GM21786 (cell line): ENCODE measurements around the gene TRMT112.

ENCODE experiments used
- ATAC-seq: cut with Tn5 transposase; IDR thresholded peaks from one replicate; pipeline ENCODE4 v1.9.1; 2021; ENCODE audit not compliant: unreplicated experiment

Gene TRMT112

DNA sequence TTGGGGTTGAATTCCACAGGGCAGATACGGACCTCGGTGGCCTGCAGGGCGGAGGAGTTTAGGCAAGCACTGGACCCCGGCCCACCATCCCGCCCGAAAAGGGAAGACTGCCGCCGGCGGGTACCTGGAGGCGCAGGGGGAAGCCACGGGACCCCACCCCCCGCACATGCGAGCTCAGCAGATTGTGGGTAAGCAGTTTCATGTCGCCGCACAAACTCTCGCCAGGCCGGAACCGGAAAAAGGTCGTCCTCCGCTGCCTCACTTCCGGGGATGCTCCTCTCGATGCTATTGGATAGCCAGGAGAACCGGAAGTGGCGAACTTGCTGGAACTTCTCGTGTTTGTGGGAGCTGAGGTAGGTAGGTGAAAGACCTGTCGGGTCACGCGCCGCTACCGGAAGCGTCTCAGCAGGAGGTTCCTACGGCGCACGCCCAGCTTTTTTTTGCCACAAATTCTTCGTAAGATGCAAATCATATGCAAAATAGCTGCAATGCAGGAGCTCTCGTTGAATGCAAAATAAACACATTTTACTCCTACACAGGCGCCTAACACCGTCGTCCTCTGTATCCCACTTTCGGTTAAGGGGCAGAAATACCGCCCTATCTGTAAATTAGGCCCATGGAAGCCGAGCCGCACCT, at the start of gene TRMT112:
Gene TRMT112, minus strand, starts transcription at position 235 of the 636 bp plus-strand sequence. Its CDS starts 33 bp downstream, at position 202.
- ATAC-seq: peak; percentile 51

DNA sequence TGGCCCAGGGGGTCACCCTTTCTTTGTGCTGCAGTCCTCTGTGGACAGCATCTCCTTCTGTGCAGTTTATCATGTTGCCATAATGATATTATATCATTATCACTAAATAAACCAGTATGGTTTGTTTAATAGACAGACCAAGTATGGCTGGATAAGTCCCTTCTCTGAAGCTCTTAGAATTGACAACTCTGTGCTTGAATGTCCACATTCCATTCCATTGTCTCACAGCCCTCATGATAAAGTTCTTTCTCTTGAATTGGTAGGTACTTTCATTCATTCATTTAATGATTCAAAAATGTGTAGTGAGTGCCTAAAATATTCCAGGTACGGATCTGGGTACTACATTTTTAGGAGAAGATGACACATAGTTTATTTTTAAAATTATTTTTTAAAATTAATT, 49.4 kb upstream of the TRMT112 start:
- ATAC-seq: no peak

DNA sequence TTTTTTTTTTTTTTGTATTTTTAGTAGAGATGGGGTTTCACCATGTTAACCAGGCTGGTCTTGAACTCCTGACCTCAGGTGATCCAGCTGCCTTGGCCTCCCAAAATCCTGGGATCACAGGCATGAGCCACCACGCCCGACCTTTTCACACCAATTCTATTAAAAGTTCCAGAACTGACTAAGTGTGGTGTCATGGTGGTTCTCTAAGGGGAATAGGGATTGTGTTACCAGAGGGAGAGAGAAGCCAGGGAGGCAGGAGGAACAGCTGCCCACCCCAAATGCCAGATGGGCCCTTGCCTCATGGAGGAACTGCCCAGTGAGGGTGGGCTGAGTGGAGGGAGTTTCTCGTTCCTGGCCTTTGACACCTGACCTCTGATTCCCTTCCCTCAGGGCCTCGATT, 47.6 kb upstream of the TRMT112 start:
- no peak for ATAC-seq

DNA sequence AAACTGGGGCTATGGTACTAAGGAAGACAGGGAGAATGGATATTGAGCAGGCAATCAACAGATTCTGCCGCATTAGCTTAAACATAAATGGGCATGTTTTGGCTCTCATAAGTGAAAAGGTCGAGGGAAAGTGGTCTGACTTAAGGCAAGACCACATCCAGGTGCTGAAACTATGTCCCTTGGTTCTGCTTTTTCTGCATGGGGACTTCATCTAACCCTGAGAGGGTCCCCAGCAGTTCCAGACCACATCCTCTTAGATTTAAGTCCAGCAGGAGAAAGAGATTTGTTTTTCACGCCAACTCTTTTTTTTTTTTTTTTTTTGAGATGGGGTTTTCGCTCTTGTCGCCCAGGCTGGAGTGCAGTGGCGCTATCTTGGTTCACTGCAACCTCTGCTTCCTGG, 47.1 kb upstream of the TRMT112 start:
- ATAC-seq: no peak

DNA sequence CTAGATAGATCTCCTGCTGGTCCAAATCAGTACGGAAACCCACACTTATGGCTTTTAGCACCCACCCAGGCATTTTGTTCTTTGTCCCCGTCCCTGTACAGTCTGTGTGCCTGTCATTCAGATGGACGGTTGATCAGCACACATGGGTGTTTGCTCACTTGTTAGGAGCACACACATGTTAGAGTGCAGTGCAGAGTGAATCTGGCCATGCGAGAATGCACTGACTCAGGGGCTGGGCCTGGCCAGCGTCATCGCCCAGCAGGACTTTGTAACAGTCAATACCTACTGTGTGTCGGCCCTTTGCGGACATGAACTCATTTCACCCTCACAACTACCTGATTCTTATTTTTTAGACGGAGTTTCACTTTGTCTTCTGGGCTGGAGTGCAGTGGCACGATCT, 45.0 kb upstream of the TRMT112 start:
- ATAC-seq: no peak

DNA sequence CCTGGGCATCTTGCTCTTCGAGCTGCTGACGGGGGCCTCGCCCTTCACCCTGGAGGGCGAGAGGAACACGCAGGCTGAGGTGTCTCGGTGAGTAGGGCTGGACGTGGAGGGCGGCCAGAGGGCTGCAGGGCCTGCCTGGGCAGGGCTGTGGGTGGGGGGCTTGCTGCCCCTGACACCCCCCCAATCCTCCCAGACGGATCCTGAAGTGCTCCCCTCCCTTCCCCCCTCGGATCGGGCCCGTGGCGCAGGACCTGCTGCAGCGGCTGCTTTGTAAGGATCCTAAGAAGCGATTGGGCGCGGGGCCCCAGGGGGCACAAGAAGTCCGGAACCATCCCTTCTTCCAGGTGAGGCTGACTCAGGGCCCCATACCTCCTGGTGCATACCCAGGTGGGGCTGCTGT, 44.3 kb upstream of the TRMT112 start:
- no peak for ATAC-seq

DNA sequence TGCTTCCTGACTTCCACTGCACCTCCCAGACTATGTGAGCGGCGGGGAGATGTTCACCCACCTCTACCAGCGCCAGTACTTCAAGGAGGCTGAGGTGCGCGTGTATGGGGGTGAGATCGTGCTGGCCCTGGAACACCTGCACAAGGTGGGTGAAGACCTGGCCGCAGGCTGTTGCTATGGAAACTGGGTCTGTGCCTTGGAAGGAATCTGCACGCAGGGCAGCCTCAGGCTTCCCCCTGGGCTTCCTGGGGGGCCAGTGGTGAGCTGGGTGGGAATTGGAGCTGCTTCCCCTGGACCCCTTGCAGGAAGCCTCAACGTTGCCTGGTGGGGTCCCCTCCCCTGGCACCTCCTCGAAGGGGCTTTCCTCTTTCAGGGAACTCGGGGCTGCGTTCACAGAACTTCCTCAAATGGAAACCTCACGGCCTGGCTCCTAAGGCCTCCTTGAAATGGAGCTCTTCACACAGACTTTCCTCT, 43.1 kb upstream of the TRMT112 start:
- ATAC-seq: no peak

DNA sequence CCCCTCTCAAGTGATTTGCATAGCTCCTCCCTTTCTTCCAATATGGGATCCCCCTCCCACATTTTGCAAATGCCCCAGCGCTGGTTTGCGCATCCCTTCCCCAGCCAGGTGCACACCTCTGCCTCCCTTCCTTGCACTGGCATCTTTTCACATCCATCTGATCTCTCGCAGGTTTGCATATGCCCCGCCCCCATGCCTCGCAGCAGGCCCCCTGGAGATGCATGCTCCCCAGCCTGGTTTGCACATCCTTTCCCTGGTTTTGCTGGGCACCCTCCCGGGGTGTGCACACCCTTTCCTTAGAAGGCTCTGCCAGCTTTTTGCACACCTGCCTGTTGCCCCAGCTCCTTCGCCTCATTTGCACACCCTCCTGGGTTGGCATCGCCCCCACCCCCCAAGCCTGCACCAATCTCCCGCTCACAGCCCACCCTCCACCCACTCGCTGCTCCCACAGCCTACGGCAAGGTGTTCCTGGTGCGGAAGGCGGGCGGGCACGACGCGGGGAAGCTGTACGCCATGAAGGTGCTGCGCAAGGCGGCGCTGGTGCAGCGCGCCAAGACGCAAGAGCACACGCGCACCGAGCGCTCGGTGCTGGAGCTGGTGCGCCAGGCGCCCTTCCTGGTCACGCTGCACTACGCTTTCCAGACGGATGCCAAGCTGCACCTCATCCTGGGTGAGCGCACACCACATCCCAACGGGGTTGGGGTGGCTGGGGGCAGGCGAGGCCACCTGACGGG, 42.5 kb upstream of the TRMT112 start:
- no peak for ATAC-seq

DNA sequence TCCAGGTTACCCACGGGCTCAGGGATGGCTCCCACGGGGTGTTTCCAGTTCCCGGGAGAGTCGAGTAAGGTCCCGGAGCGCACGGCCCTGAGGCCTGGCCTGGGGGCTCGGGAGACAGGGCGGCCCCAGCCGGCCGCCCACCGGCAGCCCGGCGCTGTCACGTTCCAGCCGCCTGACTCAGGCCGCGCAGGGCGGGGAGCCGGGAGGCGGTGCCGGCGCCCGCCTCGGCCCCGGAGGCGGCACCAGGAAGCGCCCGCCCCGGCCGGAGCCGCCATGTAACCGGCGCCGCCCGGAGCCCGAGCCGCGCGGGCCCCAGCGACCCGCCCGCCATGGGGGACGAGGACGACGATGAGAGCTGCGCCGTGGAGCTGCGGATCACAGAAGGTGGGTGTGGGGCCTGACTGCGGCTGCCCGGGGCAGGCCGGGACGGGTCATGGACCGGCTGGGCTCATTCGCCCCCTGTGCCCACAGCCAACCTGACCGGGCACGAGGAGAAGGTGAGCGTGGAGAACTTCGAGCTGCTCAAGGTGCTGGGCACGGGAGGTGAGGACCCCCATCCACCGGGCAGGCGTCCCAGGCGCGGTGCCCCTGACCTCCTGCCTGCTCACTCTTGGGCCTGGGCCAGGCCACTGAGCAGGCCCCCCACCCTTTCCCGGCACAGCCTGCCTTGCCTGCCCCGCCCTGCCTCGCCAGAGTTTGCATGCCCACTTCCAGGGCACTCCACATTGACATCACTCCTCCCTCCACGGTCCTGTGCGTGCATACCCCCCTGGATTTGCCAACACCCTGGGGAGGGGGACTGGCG, 41.8 kb upstream of the TRMT112 start, which contains the start of gene RPS6KA4:
Gene RPS6KA4, plus strand, starts transcription at position 256 of the 805 bp plus-strand sequence. Its CDS starts 74 bp downstream, at position 330.
- peak; percentile 54 for ATAC-seq

DNA sequence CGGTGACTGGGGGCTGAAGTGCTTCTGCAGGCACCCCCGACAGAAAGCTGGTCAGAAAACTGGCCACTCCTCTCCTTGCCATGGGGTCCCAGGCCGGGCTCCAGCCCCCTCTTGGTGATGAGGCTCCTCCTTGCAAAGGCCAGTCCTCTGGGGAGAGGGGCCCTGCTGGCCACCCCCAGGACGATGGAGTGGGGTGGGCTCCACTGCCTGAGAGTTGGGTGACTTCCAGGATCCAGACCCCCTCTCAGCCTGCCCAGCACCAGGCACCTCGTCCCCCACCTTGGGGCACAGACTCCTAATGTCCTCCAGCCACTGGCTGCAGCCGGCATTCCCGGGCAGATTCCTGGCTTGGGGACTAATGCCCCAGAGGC, 41.2 kb upstream of the TRMT112 start:
- no peak for ATAC-seq

DNA sequence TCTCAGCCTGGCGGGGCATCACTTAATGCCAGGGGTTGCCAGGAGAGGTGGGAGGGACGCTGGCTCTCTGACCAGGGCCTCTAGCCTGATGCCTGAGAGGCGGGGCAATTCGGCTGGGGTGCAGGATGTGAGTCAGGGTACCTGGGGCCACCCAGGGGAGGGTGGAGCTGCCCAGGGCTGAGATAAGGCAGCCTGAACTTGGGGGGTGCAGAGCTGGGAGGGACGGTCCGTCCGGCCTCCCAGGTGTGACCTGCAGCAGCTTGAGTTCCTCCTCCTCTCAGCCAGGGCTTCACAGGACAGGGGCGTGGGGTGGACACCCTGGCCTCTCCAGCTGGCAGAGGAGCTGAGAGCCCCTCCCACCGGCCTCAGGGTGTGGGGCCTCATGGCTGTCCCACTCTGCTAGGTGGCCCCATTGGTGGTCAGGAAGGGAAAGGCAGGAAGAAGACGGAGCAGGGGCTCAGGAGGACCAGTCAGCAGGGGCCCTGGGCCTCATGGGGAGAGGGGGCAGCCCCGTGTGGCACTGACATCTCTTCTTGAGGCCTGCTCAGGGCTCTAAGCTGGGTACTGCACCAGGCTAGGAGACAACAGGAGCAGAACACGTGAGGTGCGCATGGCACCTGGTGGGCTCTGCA, 40.7 kb upstream of the TRMT112 start:
- ATAC-seq: no peak

DNA sequence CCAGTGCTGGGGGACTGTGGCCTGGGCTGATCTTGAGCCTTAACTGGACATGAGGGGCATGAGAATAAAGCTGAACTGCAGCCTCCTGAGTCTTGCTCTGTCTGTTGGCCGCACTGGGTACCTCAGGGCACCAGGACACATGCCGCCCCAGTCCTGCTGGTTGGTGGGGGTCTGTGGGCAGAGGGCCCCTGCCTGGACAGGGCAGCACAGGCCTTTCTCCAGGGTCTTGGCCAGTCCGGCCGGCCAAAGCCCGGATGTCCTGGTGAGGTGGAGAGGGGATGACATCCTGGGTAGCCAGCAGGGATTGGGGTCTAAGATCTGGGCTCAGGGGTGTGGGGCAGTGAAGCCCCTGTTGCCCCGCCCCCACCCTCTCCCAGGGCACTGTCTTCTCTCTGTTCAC, 40.1 kb upstream of the TRMT112 start:
- ATAC-seq: no peak

DNA sequence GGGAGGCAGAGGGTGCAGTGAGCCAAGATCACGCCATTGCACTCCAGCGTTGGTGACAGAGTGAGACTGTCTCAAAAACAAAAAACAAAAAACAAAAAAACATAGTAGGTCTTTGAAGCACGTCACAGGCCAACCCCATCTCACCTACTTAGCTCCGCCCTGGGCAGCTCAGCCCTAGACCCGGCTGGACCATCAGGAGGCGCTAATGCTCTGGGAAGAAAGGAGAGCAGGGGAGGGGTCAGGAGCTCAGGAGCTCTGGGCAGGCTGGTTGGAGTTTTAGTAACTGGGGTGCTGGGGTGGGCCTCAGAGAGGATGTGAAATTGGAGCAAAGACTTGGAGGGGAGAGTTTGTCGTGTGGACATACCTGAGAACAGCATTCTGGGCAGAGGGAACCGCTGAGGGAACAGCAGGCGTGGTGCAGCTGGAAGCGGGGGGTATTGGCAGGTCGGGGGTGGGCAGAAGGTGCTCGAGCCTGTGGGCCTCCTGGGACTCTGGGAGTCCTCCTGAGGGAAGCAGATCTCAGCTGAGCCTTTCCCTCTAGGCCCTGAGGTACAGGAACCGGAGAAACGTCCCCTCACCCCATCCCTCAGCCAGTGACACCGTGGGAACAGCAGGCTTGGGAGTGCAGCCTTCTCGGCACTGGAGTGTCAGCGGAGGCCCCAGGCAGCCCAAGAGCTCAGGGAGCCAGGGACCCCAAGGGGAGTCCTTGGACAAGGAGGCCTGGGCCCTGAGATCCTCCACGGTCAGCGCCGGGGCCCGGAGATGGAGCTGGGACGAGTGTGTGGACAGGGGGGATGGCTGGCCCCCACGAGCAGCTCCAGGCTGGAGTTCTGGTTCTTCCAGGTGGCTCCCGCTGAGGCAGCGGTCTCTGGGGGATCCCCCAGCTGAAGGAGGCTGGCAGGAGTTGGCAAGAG, 39.4 kb upstream of the TRMT112 start:
- ATAC-seq: no peak

DNA sequence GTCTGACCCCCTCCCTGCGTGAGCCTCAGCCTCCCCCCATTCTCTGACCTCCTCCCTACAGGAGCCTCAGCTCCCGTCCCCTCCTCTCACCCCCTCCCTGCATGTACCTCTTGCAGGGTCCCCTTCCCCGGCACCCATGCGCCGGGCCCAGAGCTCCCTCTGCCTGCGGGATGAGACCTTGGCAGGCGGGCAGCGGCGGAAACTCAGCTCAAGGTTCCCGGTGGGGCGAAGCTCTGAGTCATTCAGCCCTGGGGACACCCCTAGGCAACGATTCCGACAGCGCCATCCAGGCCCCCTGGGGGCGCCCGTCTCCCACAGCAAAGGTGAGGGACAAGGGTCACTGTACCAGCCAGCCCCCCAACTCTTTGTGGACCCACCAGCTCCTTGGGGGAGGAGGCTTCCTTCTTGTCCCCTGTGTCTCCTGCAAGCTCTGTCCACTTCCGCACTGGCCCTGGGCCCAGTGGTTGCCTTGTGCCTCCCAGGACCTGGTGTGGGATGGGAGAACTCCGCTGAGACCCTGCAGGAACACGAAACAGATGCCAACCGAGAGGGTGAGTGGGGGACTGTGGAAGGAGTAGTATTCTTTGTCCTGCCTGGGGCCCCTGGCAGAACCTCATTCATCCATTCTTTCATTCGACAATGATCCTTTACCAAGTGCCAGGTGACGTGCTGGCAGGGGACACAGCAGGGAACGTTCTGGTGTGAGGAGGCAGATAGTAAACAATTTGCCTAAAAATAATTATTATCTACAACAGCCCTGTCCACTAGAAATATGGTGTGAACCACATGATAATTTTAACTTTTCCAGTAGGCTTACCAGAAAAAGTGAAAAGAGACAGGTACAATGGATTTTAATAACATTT, 38.0 kb upstream of the TRMT112 start:
- ATAC-seq: no peak

DNA sequence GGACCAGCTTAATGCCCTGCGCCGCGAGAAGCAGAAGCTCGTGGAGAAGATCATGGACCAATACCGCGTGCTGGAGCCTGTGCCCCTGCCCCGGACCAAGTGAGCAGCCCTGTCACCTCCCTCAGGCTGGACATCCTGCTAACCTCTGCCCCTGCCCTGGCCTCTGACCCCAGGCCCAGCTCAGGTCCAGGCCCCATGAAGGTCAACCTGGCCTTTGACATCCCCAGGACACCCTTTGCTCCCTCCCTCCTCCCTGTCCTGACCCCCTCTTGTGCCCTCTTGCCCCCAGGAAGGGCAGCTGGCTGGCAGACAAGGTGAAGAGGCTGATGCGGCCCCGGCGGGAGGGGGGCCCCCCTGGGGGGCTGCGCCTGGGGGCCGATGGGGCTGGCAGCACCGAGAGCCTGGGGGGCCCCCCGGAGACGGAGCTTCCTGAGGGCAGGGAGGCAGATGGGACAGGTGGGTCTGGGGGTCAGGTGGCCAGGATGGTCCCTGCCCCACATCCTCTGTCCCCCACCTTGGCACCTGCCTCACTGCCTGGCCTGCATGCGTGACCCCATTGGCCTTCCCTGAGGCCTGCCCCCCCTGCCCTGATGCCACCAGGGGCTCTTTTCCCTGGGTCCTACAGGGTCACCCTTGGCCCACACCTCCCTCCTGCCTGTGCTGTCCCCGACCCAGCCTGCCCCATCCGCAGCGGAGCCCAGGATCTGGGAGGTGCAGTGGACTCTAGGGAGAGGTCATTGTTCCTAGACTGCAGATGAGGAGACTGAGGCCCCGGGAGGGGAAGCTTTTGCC, 36.6 kb upstream of the TRMT112 start:
- ATAC-seq: no peak

DNA sequence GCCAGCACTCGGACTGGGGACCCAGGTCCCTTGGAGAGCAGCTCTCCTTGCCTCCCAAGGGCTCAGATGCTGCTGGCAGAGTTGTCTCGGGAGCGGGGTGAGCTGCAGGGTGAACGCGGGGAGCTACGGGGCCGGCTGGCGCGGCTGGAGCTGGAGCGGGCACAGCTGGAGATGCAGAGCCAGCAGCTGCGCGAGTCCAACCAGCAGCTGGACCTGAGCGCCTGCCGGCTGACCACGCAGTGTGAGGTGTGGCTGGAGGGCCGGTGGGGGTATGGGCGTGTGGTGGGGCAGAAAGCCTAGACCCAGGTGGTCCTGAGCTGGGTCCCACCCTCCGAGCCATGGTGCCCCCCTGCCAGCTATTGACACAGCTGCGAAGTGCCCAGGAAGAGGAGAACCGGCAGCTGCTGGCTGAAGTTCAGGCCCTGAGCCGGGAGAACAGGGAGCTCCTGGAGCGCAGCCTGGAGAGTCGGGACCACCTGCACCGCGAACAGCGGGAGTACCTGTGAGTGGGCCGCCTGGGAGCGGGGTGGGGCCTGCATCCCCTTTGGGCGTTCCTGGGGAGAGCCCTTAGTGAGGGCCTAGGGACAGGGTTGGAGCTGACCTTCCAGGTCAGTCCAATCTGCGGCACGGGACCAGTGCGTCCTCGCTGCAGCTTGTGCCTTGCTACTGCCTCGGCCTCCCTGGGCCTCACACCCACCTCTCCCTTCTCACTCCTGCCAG, 35.8 kb upstream of the TRMT112 start:
- ATAC-seq: no peak

DNA sequence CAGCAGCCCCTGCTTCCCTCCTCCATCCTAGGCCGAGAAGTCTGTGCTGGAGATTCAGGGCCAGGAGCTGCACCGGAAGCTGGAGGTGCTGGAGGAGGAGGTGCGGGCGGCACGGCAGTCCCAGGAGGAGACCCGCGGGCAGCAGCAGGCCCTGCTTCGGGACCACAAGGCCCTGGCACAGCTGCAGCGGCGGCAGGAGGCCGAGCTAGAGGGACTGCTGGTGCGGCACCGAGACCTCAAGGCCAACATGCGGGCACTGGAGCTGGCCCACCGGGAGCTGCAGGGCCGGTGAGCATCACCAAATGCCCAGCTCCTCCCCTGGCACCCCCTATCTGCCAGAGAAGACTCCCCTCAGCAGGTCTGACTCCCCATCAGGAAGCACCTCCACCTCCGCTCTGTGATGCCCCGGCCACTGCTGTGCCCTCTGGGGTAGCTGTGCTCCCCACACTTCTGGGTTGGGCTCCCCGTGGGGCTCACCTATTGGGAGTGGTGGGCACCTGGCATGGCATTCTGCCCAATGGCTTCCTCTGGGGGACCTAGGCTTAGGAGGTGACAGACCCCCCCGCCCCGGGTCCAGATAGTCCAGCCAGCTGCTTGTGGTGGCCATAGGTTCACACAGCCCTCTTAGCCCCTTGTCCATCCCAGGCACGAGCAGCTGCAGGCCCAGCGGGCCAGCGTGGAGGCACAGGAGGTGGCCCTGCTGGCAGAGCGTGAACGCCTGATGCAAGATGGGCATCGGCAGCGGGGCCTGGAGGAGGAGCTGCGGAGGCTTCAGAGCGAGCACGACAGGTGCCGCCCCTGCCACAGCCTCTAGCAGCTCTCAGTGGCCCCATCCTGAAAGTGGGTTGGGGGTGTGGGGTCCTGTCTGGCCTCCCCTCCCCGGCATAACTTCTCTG, 35.0 kb upstream of the TRMT112 start:
- no peak for ATAC-seq
